ENCODE data around the gene CBFA2T2. TPM values are rescaled to one million over a fixed set of nuclear protein-coding genes. Genes with fewer than 3 reads are reported as not detected.

Gene CBFA2T2
- total RNA-seq, 2 donors from 2014 or later, result 20.9 to 23.8 TPM

- Histone ChIP-seq H3K9me3 (no peaks in the 10 kb centered on the region), H3K4me1 (peaks cover 10% of the 10 kb centered on the region), H3K4me3 (no peak overlapping the region), H3K27ac (no peak overlapping the region), H3K36me3 (no peaks in the 10 kb centered on the region), H3K9ac (ENCODE audit: low read depth in 2 of 2, low read length in 2 of 2) (no peak overlapping the region), H3K27me3 (no peaks in the 10 kb centered on the region)
- intact Hi-C loops (cut with DNase I), result no loop called here
- DNase-seq, result no peak
- TF ChIP-seq CTCF (IDR thresholded peaks at IDR 0.05), result no peak
Observed at GRCh38 chr20:33689973-33690372, 200.1 kb downstream of the CBFA2T2 start.

- Histone ChIP-seq H3K9me3 (no peaks in the 10 kb centered on the region), H3K4me1 (no peaks in the 10 kb centered on the region), H3K4me3 (no peak overlapping the region), H3K36me3 (no peaks in the 10 kb centered on the region), H3K27ac (no peak overlapping the region), H3K27me3 (no peaks in the 10 kb centered on the region), H3K9ac (ENCODE audit: low read depth in 2 of 2, low read length in 2 of 2) (no peak overlapping the region)
- no peak for DNase-seq
- no peak for TF ChIP-seq CTCF (IDR thresholded peaks at IDR 0.05)
- intact Hi-C loops (cut with DNase I), result no loop called here
Observed at GRCh38 chr20:33693289-33693688, 203.4 kb downstream of the CBFA2T2 start.

GRCh38 chr20:33693741-33694638 lies 204.1 kb downstream of the CBFA2T2 start:
- intact Hi-C loops (cut with DNase I), result no loop called here
- TF ChIP-seq CTCF (IDR thresholded peaks at IDR 0.05), result no peak
- DNase-seq, result peak; percentile 41
- no peaks in the 10 kb centered on the region for H3K36me3 ChIP-seq
- H3K9me3 ChIP-seq, result no peaks in the 10 kb centered on the region
- H3K4me1 ChIP-seq, result no peaks in the 10 kb centered on the region
- no peak overlapping the region for H3K9ac ChIP-seq (ENCODE audit: low read depth in 2 of 2, low read length in 2 of 2)
- no peak overlapping the region for H3K27ac ChIP-seq
- no peak overlapping the region for H3K4me3 ChIP-seq
- no peaks in the 10 kb centered on the region for H3K27me3 ChIP-seq

- DNase-seq, result no peak
- Histone ChIP-seq H3K27ac (no peak overlapping the region), H3K36me3 (no peaks in the 10 kb centered on the region), H3K9me3 (no peaks in the 10 kb centered on the region), H3K4me1 (no peaks in the 10 kb centered on the region), H3K9ac (ENCODE audit: low read depth in 2 of 2, low read length in 2 of 2) (no peak overlapping the region), H3K4me3 (no peak overlapping the region), H3K27me3 (no peaks in the 10 kb centered on the region)
- intact Hi-C loops (cut with DNase I), result no loop called here
- no peak for TF ChIP-seq CTCF (IDR thresholded peaks at IDR 0.05)
Observed at GRCh38 chr20:33694639-33695012, 204.7 kb downstream of the CBFA2T2 start.

GRCh38 chr20:33696448-33696847 lies 206.6 kb downstream of the CBFA2T2 start:
- intact Hi-C loops (cut with DNase I), result no loop called here
- H3K27me3 ChIP-seq, result no peaks in the 10 kb centered on the region
- no peak overlapping the region for H3K27ac ChIP-seq
- H3K36me3 ChIP-seq, result no peaks in the 10 kb centered on the region
- H3K9me3 ChIP-seq, result no peaks in the 10 kb centered on the region
- H3K9ac ChIP-seq (ENCODE audit: low read depth in 2 of 2, low read length in 2 of 2), result no peak overlapping the region
- no peak for DNase-seq
- no peak for TF ChIP-seq CTCF (IDR thresholded peaks at IDR 0.05)
- no peak overlapping the region for H3K4me3 ChIP-seq
- no peaks in the 10 kb centered on the region for H3K4me1 ChIP-seq

All from colonic mucosa (tissue), 4 donors.